ENCODE measurements around the gene MINDY3.
"Not testable (repeated sequence)": the region's sequence is repeated elsewhere in the genome, so short reads cannot be mapped to it uniquely, and the experiment has no call there.

- not testable (repeated sequence) for TF ChIP-seq CTCF, POLR2A (IDR thresholded peaks at IDR 0.05)
Measured at GRCh38 chr10:15876274-15876673, 16.0 kb upstream of the MINDY3 start.
